ENCODE measurements around the gene IFRD2.

DNA sequence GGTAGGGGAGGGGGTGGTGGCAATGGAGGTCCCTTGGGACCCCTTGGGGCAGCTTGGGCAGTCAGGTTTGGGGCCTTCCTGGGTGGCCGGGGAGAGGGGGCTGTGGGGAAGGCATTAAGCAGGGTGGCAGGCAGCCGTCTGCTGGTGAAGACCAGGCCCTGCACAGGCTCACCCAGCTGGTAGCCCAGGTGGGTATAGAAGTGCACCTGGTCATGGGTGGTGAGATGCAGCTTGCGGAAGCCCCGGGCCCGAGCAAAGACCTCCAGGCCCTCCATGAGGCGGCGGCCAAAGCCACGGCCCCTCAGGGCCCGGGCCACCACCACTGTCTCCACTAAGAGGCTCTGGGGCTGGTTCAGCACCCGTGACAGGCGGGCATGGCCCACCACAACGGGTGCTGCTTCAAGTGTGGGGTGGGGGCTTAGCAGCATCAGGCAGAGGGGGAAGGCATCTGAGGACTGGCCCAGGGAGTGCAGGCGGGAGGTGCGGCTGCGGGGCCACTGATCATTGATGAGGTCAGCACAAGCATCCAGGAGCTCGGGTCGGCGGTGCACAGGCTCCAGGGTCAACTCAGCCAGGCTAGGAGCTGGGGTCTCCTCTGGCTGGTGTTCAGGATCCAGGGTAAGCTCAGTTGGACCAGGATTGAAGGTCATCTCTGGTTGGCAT is 4.6 kb upstream of the IFRD2 start:
- TF ChIP-seq, protein P1, sequence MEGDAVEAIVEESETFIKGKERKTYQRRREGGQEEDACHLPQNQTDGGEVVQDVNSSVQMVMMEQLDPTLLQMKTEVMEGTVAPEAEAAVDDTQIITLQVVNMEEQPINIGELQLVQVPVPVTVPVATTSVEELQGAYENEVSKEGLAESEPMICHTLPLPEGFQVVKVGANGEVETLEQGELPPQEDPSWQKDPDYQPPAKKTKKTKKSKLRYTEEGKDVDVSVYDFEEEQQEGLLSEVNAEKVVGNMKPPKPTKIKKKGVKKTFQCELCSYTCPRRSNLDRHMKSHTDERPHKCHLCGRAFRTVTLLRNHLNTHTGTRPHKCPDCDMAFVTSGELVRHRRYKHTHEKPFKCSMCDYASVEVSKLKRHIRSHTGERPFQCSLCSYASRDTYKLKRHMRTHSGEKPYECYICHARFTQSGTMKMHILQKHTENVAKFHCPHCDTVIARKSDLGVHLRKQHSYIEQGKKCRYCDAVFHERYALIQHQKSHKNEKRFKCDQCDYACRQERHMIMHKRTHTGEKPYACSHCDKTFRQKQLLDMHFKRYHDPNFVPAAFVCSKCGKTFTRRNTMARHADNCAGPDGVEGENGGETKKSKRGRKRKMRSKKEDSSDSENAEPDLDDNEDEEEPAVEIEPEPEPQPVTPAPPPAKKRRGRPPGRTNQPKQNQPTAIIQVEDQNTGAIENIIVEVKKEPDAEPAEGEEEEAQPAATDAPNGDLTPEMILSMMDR (IDR thresholded peaks at IDR 0.05) = no peak
- TF ChIP-seq POLR2A (IDR thresholded peaks at IDR 0.05) = no peak
- no peak for TF ChIP-seq EP300 (IDR thresholded peaks at IDR 0.05)

Data from upper lobe of left lung (tissue), 4 donors.